HG03159 (cell line): ENCODE data around the gene SMAD3.
A peak's percentile ranks its signal among the peaks of the same experiment; 100 is the strongest.

Experiments
- ATAC-seq: cut with Tn5 transposase; IDR thresholded peaks from one replicate; pipeline ENCODE4 v1.9.1; 2021; ENCODE audit warnings: mild to moderate bottlenecking, moderate library complexity; ENCODE audit not compliant: unreplicated experiment

The SMAD3 gene

DNA sequence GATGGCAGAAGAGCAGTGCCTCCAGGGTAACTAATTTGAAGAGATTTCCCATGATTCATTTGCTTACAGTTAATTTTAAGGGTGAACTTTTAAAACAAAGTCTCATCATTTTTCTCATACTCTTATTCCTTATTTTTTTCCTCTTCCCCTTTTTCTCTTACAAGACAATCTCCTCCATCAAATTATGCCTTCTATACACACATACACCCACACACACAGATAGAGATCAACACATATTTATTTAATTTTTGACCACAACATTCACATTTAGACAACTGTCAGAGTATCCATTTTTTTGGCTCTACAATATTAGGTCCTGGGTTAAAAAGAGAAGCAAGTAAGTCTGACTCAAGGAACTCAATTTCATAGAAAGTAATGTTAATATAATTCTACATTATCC, 151.5 kb downstream of the SMAD3 start:
- no peak for ATAC-seq

DNA sequence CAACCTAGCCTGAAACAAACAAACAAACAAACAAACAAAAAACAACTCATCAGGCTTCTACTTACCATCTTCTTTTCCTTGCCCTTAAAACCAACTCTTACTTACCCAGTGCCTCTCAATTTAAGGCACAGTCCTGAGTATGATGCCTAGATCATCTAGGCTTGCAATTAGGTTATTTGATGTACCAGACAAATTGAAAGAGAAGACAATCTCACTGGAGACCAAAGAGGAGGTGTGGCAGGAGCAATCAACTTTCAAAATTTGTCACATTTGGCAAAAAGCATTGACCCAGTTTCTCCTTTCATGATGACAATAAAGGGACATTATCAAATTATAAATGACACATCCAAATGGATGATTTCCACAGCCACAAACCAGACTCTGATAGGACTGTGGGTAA, 153.0 kb downstream of the SMAD3 start:
- ATAC-seq = no peak

DNA sequence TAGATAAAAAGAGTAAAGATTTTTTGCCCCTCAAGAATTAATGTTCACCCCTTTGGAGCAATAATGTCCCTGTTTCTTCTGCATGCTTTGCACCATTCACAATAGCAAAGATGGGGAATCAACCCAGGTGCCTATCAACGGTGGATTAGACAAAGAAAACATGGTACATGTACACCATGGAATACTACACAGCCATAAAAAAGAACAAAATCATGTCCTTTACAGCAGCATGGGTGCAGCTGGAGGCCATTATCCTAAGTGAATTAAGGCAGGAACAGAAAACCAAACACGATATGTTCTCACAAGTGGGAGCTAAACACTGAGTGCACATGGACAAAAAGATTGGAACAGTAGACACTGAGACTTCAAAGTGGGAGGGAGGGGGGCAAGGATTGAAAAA, 153.9 kb downstream of the SMAD3 start:
- no peak for ATAC-seq

DNA sequence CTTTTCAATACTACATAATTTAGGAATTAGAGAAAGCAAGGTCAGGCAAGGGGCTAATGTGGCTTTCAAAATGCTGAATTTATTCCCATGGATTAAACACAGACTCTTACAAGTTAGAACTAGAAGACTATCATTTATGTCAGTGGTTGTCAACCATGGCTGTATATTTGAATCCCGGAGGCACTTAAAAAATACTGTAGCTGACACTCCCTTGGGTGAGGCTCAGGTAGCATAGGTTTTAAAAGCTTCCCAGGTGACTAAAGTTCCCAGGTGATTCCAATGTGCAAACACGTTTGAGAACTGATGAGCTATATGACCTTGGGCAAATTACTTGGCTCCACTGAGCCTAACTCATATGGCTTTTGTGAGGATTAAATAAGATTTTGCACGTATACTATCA, 159.5 kb downstream of the SMAD3 start:
- ATAC-seq = no peak

DNA sequence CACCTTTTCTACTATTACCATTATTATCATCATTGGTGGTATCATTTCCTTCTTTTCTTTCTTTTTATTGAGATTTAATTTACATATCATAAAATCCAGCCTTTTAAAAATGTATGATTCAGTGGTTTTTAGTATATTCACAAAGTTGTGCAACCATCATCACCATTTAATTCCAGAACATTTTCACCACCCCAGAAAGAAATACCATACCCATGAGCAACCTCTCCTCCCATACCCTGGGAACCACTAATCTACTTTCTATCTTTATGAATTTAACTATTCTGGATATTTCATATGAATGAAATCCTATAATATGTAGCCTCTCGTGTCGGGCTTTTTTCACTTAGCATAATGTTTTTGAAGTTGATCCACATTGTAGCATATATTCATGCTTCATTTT, 159.9 kb downstream of the SMAD3 start:
- ATAC-seq = no peak

DNA sequence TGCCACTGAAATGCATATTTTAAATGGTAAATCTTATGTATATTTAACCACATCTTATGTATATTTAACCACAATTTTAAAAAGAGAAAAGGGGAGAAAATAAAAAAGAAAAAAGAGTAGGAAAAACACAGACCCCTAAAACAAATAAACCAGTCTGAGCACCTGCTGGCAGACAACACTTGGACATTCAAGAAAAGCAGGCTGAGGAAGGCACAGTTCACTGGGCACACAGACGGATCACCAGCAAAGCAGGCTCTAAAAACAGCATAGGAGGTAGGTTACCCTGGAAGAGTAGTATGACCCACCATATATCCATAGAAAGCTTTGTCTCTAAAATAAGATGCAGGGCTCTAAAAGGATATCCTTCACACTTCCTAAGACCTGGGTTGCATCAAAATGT, 162.0 kb downstream of the SMAD3 start:
- no peak for ATAC-seq

DNA sequence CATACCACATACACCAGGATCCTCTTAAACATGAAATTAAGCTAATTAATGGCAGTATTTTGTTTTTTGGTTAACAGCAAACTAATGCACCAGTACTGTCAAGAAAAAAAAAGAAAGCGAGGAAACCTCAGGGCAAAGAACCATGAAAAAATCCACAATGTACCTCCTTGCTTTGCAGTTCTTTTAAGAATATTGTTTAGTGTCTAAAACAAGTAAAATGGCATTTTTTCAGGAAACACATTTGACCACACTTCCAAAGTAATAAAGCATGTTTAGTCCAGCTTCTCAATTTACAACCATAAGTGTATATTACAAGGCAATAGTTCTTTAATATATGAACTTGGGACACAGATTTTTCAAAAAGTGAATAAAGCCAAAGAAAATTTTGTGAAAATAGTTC, 162.4 kb downstream of the SMAD3 start:
- ATAC-seq = no peak

DNA sequence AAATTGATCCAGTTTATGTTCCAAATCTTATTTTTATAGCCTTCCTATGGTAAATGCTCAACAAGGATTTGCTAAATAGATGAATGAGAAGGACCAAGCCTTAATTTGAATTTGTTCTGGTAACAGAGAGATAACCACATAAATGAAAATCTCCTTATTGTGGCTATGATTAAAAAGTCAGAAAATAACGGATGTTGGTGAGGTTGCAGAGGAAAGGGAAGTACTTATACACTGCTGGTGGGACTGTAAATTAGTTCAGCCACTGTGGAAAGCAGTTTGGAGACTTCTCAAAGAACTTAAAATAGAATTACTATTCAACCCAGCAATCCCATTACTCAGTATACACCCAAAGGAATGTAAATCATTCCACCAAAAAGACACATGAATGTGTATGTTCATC, 162.9 kb downstream of the SMAD3 start:
- no peak for ATAC-seq

DNA sequence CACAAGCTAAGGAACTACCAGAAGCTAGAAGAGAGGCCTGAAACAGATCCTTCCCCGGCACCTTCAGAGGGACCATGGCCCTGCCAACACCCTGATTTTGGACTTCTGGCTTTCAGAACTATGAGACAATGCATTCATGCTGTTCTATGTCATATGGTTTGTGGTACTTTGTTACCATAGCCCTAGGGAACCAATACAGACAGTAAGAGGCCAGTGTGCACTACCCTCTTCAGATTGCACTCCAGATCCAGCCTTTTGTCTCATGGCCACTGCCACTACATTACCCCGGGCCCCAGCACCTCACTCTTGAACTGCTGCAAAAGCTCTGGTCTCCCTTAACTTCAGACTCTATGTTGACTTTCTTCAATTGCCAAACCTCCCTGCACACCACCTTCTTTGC, 165.1 kb downstream of the SMAD3 start:
- ATAC-seq = no peak

DNA sequence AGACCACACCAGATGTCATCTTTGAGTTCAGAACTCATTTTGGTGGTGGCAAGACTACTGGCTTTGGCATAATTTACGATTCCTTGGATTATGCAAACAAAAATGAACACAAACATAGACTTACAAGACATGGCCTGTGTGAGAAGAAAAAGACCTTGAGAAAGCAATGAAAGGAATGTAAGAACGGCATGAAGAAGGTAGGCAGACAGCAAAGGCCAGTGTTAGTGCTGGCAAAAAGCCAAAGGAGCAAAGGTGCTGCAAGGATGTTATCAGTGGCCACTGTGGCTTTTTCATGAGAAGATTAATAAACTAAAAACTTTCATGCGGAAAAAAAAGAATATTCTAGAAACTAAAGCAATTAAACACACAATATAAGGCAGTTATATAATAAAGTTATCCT, 167.2 kb downstream of the SMAD3 start:
- no peak for ATAC-seq

DNA sequence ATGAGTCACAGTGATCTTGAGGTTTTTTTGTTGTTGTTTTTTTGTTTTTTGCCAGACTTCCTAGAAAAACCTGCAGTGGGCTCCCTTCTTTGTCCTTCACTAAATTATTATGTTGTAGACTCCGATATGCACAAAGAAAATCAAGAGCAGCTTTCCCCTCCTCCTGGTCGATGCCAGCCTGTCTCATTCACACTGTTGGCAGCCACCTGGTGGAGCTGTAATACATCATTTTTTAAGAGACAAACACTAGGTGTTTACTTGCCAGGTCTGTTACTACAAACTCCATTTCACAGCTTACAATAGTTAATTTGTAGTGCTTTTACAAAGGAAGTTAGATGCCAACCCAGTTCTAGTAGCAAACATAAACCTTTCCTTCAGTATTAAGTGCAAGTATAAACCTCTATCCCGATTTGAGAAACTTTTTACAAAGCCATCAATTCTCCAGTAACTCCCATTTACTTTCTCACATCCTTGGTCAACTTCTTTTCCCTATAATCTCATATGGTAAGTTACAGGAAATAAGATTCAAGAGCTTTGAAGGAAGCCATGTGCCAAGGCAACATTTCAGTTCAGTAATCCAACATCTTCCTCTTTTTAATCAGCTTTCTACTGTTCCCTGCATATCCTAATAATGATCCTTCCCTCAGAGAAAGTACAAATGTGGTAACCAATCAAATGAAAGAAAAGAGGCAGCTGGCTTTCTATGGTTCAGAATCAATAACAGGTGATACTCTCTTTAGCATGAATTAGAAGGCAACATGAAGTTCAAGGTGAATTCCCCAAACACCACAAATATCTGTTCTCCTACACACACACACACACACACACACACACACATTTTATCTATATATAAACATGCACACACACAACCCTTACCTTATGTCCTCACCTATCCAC, 175.1 kb downstream of the SMAD3 start:
- ATAC-seq = peak; percentile 10

DNA sequence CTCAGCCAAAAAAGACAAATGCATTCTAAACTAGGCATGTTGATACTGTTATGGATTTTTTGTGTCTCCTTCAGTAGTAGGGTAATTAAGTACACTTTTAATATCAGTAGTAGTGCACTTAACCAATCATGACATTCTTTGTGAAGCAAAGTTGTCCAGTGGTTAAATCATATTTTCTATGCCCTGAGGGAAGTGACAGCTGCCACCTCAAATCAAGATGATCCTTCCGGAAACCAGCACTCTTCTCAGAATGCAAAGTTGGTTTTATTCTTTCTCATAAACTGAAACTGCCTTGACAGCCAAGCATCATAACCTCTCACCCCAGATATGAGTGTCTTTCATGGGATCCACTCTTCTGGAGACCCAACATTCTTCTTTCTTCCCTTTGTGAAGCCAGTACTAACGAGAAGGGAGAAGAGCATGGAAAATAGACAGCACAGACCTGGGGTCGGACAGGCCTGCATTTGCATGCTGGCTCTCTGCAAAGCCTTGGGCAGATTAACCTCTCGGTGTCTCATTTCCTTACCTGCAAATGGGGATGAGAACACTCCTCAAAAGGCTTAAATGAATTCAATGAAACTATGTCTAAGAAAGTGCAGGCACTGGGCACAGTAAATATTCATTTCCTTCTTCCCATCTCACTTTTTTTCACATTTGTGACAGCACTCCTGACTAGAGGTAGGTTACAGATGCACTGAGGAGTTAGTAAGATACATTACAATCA, 175.9 kb downstream of the SMAD3 start:
- ATAC-seq = peak; percentile 69

DNA sequence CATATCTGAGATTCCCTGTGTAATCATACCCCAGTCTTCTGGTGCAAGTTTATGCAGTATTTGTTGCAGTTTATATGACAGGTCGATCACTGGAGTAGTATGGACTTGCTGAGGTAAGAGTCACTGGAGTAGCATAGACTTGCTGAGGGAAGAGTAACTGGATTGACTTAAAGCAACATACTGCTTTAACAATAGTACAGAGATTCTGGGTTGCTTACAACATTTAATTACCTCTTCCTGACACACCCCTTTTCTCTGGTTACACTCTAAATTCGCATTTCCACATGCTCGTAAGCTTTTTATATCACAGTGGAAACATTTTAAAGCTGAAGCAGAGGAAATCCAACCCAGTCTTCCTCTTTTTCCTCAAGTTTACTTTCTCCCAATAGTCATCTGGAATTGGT, 177.3 kb downstream of the SMAD3 start:
- ATAC-seq = no peak
